ENCODE measurements around the gene RGS2.

Gene RGS2

GRCh38 chr1:192808518-192809306 is at the start of gene RGS2:
RGS2 (plus strand) TSS chr1:192809039; CDS start chr1:192809072, 33 bp downstream.
- Histone ChIP-seq H3K9ac (ENCODE audit: low read length) (peak within 1 kb of the TSS; percentile 83), H3K27me3 (ENCODE audit: control insufficient read depth, insufficient read depth, low read length) (no peaks in the 10 kb centered on the region), H3K36me3 (ENCODE audit: control insufficient read depth, insufficient read depth, low read length) (no peaks in the 10 kb centered on the region), H3K4me3 (ENCODE audit: low read length) (peak within 1 kb of the TSS; percentile 93), H3K4me1 (ENCODE audit: control insufficient read depth, insufficient read depth, low read length) (no peaks in the 10 kb centered on the region), H3K9me3 (ENCODE audit: control insufficient read depth, low read length) (no peaks in the 10 kb centered on the region)

- H3K36me3 ChIP-seq (ENCODE audit: control insufficient read depth, insufficient read depth, low read length): no peaks in the 10 kb centered on the region
- no peaks in the 10 kb centered on the region for H3K9me3 ChIP-seq (ENCODE audit: control insufficient read depth, low read length)
- H3K9ac ChIP-seq (ENCODE audit: low read length): no peak overlapping the region
- no peak overlapping the region for H3K4me3 ChIP-seq (ENCODE audit: low read length)
- H3K27me3 ChIP-seq (ENCODE audit: control insufficient read depth, insufficient read depth, low read length): no peaks in the 10 kb centered on the region
- no peaks in the 10 kb centered on the region for H3K4me1 ChIP-seq (ENCODE audit: control insufficient read depth, insufficient read depth, low read length)
Measured at GRCh38 chr1:192759104-192759503, 49.7 kb upstream of the RGS2 start.

- H3K4me3 ChIP-seq (ENCODE audit: low read length): no peak overlapping the region
- no peaks in the 10 kb centered on the region for H3K4me1 ChIP-seq (ENCODE audit: control insufficient read depth, insufficient read depth, low read length)
- H3K9ac ChIP-seq (ENCODE audit: low read length): no peak overlapping the region
- H3K9me3 ChIP-seq (ENCODE audit: control insufficient read depth, low read length): no peaks in the 10 kb centered on the region
- H3K36me3 ChIP-seq (ENCODE audit: control insufficient read depth, insufficient read depth, low read length): no peaks in the 10 kb centered on the region
- H3K27me3 ChIP-seq (ENCODE audit: control insufficient read depth, insufficient read depth, low read length): no peaks in the 10 kb centered on the region
Measured at GRCh38 chr1:192762265-192762664, 46.6 kb upstream of the RGS2 start.

GRCh38 chr1:192763243-192763642 is 45.6 kb upstream of the RGS2 start:
- no peaks in the 10 kb centered on the region for H3K4me1 ChIP-seq (ENCODE audit: control insufficient read depth, insufficient read depth, low read length)
- no peak overlapping the region for H3K4me3 ChIP-seq (ENCODE audit: low read length)
- H3K36me3 ChIP-seq (ENCODE audit: control insufficient read depth, insufficient read depth, low read length): no peaks in the 10 kb centered on the region
- no peaks in the 10 kb centered on the region for H3K9me3 ChIP-seq (ENCODE audit: control insufficient read depth, low read length)
- no peaks in the 10 kb centered on the region for H3K27me3 ChIP-seq (ENCODE audit: control insufficient read depth, insufficient read depth, low read length)
- H3K9ac ChIP-seq (ENCODE audit: low read length): no peak overlapping the region

GRCh38 chr1:192763756-192764155 is 45.1 kb upstream of the RGS2 start:
- Histone ChIP-seq H3K4me1 (ENCODE audit: control insufficient read depth, insufficient read depth, low read length) (no peaks in the 10 kb centered on the region), H3K36me3 (ENCODE audit: control insufficient read depth, insufficient read depth, low read length) (no peaks in the 10 kb centered on the region), H3K9me3 (ENCODE audit: control insufficient read depth, low read length) (no peaks in the 10 kb centered on the region), H3K27me3 (ENCODE audit: control insufficient read depth, insufficient read depth, low read length) (no peaks in the 10 kb centered on the region), H3K9ac (ENCODE audit: low read length) (no peak overlapping the region), H3K4me3 (ENCODE audit: low read length) (no peak overlapping the region)

GRCh38 chr1:192764675-192765074 is 44.2 kb upstream of the RGS2 start:
- no peaks in the 10 kb centered on the region for H3K36me3 ChIP-seq (ENCODE audit: control insufficient read depth, insufficient read depth, low read length)
- no peaks in the 10 kb centered on the region for H3K4me1 ChIP-seq (ENCODE audit: control insufficient read depth, insufficient read depth, low read length)
- no peak overlapping the region for H3K4me3 ChIP-seq (ENCODE audit: low read length)
- H3K27me3 ChIP-seq (ENCODE audit: control insufficient read depth, insufficient read depth, low read length): no peaks in the 10 kb centered on the region
- no peaks in the 10 kb centered on the region for H3K9me3 ChIP-seq (ENCODE audit: control insufficient read depth, low read length)
- H3K9ac ChIP-seq (ENCODE audit: low read length): no peak overlapping the region

GRCh38 chr1:192766009-192766625 is 42.7 kb upstream of the RGS2 start:
- H3K27me3 ChIP-seq (ENCODE audit: control insufficient read depth, insufficient read depth, low read length): no peaks in the 10 kb centered on the region
- no peaks in the 10 kb centered on the region for H3K4me1 ChIP-seq (ENCODE audit: control insufficient read depth, insufficient read depth, low read length)
- H3K9ac ChIP-seq (ENCODE audit: low read length): no peak overlapping the region
- no peaks in the 10 kb centered on the region for H3K9me3 ChIP-seq (ENCODE audit: control insufficient read depth, low read length)
- H3K4me3 ChIP-seq (ENCODE audit: low read length): no peak overlapping the region
- H3K36me3 ChIP-seq (ENCODE audit: control insufficient read depth, insufficient read depth, low read length): no peaks in the 10 kb centered on the region

GRCh38 chr1:192766876-192767275 is 42.0 kb upstream of the RGS2 start:
- Histone ChIP-seq H3K9me3 (ENCODE audit: control insufficient read depth, low read length) (no peaks in the 10 kb centered on the region), H3K4me1 (ENCODE audit: control insufficient read depth, insufficient read depth, low read length) (no peaks in the 10 kb centered on the region), H3K36me3 (ENCODE audit: control insufficient read depth, insufficient read depth, low read length) (no peaks in the 10 kb centered on the region), H3K27me3 (ENCODE audit: control insufficient read depth, insufficient read depth, low read length) (no peaks in the 10 kb centered on the region), H3K4me3 (ENCODE audit: low read length) (no peak overlapping the region), H3K9ac (ENCODE audit: low read length) (no peak overlapping the region)

GRCh38 chr1:192767798-192768197 is 41.0 kb upstream of the RGS2 start:
- H3K27me3 ChIP-seq (ENCODE audit: control insufficient read depth, insufficient read depth, low read length): no peaks in the 10 kb centered on the region
- no peaks in the 10 kb centered on the region for H3K4me1 ChIP-seq (ENCODE audit: control insufficient read depth, insufficient read depth, low read length)
- no peak overlapping the region for H3K9ac ChIP-seq (ENCODE audit: low read length)
- H3K36me3 ChIP-seq (ENCODE audit: control insufficient read depth, insufficient read depth, low read length): no peaks in the 10 kb centered on the region
- no peak overlapping the region for H3K4me3 ChIP-seq (ENCODE audit: low read length)
- H3K9me3 ChIP-seq (ENCODE audit: control insufficient read depth, low read length): no peaks in the 10 kb centered on the region

GRCh38 chr1:192768463-192768862 is 40.4 kb upstream of the RGS2 start:
- no peaks in the 10 kb centered on the region for H3K9me3 ChIP-seq (ENCODE audit: control insufficient read depth, low read length)
- no peaks in the 10 kb centered on the region for H3K27me3 ChIP-seq (ENCODE audit: control insufficient read depth, insufficient read depth, low read length)
- H3K9ac ChIP-seq (ENCODE audit: low read length): no peak overlapping the region
- no peaks in the 10 kb centered on the region for H3K4me1 ChIP-seq (ENCODE audit: control insufficient read depth, insufficient read depth, low read length)
- H3K4me3 ChIP-seq (ENCODE audit: low read length): no peak overlapping the region
- no peaks in the 10 kb centered on the region for H3K36me3 ChIP-seq (ENCODE audit: control insufficient read depth, insufficient read depth, low read length)

GRCh38 chr1:192771341-192771740 is 37.5 kb upstream of the RGS2 start:
- Histone ChIP-seq H3K4me3 (ENCODE audit: low read length) (no peak overlapping the region), H3K9me3 (ENCODE audit: control insufficient read depth, low read length) (no peaks in the 10 kb centered on the region), H3K36me3 (ENCODE audit: control insufficient read depth, insufficient read depth, low read length) (no peaks in the 10 kb centered on the region), H3K27me3 (ENCODE audit: control insufficient read depth, insufficient read depth, low read length) (no peaks in the 10 kb centered on the region), H3K4me1 (ENCODE audit: control insufficient read depth, insufficient read depth, low read length) (no peaks in the 10 kb centered on the region), H3K9ac (ENCODE audit: low read length) (no peak overlapping the region)

GRCh38 chr1:192775631-192776030 is 33.2 kb upstream of the RGS2 start:
- Histone ChIP-seq H3K9me3 (ENCODE audit: control insufficient read depth, low read length) (no peaks in the 10 kb centered on the region), H3K36me3 (ENCODE audit: control insufficient read depth, insufficient read depth, low read length) (no peaks in the 10 kb centered on the region), H3K4me3 (ENCODE audit: low read length) (no peak overlapping the region), H3K9ac (ENCODE audit: low read length) (no peak overlapping the region), H3K27me3 (ENCODE audit: control insufficient read depth, insufficient read depth, low read length) (no peaks in the 10 kb centered on the region), H3K4me1 (ENCODE audit: control insufficient read depth, insufficient read depth, low read length) (no peaks in the 10 kb centered on the region)
